H9 (cell line): ENCODE data around the gene TRIO. TPM values are rescaled to one million over a fixed set of nuclear protein-coding genes. Genes with fewer than 3 reads are reported as not detected.

ENCODE experiments used
- DNase-seq: peaks from one replicate; pipeline ENCODE4 v3.0.0-alpha.2; 2017
- H2AFZ ChIP-seq: one replicate; pipeline ENCODE4 v1.6.1; 2013; ENCODE audit warnings: mild to moderate bottlenecking, low read length, control low read depth, moderate library complexity
- H2AK5ac ChIP-seq: 2 replicates; pipeline ENCODE4 v1.6.1; 2013; ENCODE audit warnings: low read length, control low read depth, mixed read lengths; ENCODE audit not compliant: insufficient read length
- H2BK120ac ChIP-seq: one replicate; pipeline ENCODE4 v1.6.1; 2013; ENCODE audit warnings: low read depth, mild to moderate bottlenecking, low read length, control low read depth, inconsistent platforms; ENCODE audit not compliant: poor library complexity, severe bottlenecking
- H2BK12ac ChIP-seq: 2 replicates; pipeline ENCODE4 v1.6.1; 2013; ENCODE audit warnings: low read length, control low read depth, mixed read lengths, low read depth; ENCODE audit not compliant: insufficient read length
- H2BK15ac ChIP-seq: 2 replicates; pipeline ENCODE4 v1.6.1; 2013; ENCODE audit warnings: low read depth, low read length, control low read depth
- H2BK20ac ChIP-seq: one replicate; pipeline ENCODE4 v1.6.1; 2013; ENCODE audit warnings: low read depth, mild to moderate bottlenecking, low read length, control low read depth, inconsistent platforms; ENCODE audit not compliant: poor library complexity, severe bottlenecking
- H2BK5ac ChIP-seq: 2 replicates; pipeline ENCODE4 v1.6.1; 2013; ENCODE audit warnings: low read length, control low read depth, mixed read lengths; ENCODE audit not compliant: insufficient read length
- H3K14ac ChIP-seq: 2 replicates; pipeline ENCODE4 v1.6.1; 2013; ENCODE audit warnings: low read length, control low read depth; ENCODE audit not compliant: insufficient read depth
- H3K18ac ChIP-seq: 2 replicates; pipeline ENCODE4 v1.6.1; 2013; ENCODE audit warnings: low read depth, mild to moderate bottlenecking, mixed read lengths, low read length, control low read depth; ENCODE audit not compliant: insufficient read length
- H3K23ac ChIP-seq: 2 replicates; pipeline ENCODE4 v1.6.1; 2013; ENCODE audit warnings: low read length, control low read depth, mixed read lengths, low read depth; ENCODE audit not compliant: insufficient read length
- H3K23me2 ChIP-seq: 2 replicates; pipeline ENCODE4 v1.6.1; 2013; ENCODE audit warnings: low read depth, mild to moderate bottlenecking, mixed read lengths, low read length, control low read depth; ENCODE audit not compliant: insufficient read length, poor library complexity, severe bottlenecking
- H3K27ac ChIP-seq: 2 replicates; pipeline ENCODE4 v1.5.1; 2013; ENCODE audit warnings: low read length, control low read depth, mixed read lengths, low read depth; ENCODE audit not compliant: insufficient read length
- H3K27me3 ChIP-seq: 2 replicates; pipeline ENCODE4 v1.6.1; 2013; ENCODE audit warnings: low read length, control low read depth, inconsistent platforms; ENCODE audit not compliant: insufficient read depth
- H3K4ac ChIP-seq: 2 replicates; pipeline ENCODE4 v1.6.1; 2013; ENCODE audit warnings: low read depth, mild to moderate bottlenecking, control low read depth, inconsistent platforms, low read length, moderate library complexity
- H3K4me1 ChIP-seq: 2 replicates; pipeline ENCODE4 v1.6.1; 2013; ENCODE audit warnings: low read length, control low read depth, inconsistent platforms; ENCODE audit not compliant: insufficient read depth
- H3K4me2 ChIP-seq: 2 replicates; pipeline ENCODE4 v1.6.1; 2013; ENCODE audit warnings: low read length, control low read depth, mixed read lengths; ENCODE audit not compliant: insufficient read length, insufficient read depth
- H3K56ac ChIP-seq: 2 replicates; pipeline ENCODE4 v1.6.1; 2013; ENCODE audit warnings: low read depth, mild to moderate bottlenecking, mixed read lengths, low read length, control low read depth; ENCODE audit not compliant: insufficient read length
- H3K79me1 ChIP-seq: 2 replicates; pipeline ENCODE4 v1.6.1; 2013; ENCODE audit warnings: low read depth, mild to moderate bottlenecking, moderate library complexity, low read length, control low read depth, inconsistent platforms; ENCODE audit not compliant: insufficient read depth, poor library complexity, severe bottlenecking
- H3K79me2 ChIP-seq: 2 replicates; pipeline ENCODE4 v1.6.1; 2013; ENCODE audit warnings: low read length, control low read depth, inconsistent platforms; ENCODE audit not compliant: insufficient read depth
- H3K9ac ChIP-seq: 2 replicates; pipeline ENCODE4 v1.6.1; 2013; ENCODE audit warnings: low read length, control low read depth, mixed read lengths; ENCODE audit not compliant: insufficient read length; ENCODE audit errors: extremely low read depth
- H3K9me3 ChIP-seq: one replicate; pipeline ENCODE4 v1.6.1; 2013; ENCODE audit warnings: low read depth, low read length, inconsistent platforms; ENCODE audit not compliant: control insufficient read depth
- H3T11ph ChIP-seq: one replicate; pipeline ENCODE4 v1.6.1; 2013; ENCODE audit warnings: mild to moderate bottlenecking, low read length, control low read depth, inconsistent platforms
- H4K20me1 ChIP-seq: one replicate; pipeline ENCODE4 v1.6.1; 2013; ENCODE audit not compliant: control insufficient read depth, insufficient read length, insufficient read depth
- H4K5ac ChIP-seq: 2 replicates; pipeline ENCODE4 v1.6.1; 2013; ENCODE audit warnings: low read depth, mild to moderate bottlenecking, mixed read lengths, low read length, control low read depth; ENCODE audit not compliant: insufficient read length
- H4K8ac ChIP-seq: replicated peaks from 2 replicates; pipeline ENCODE4 v1.6.1; 2013; ENCODE audit warnings: low read length, control low read depth, mixed read lengths, low read depth; ENCODE audit not compliant: insufficient read length
- H4K91ac ChIP-seq: 2 replicates; pipeline ENCODE4 v1.6.1; 2013; ENCODE audit warnings: low read depth, mild to moderate bottlenecking, moderate library complexity, mixed read lengths, low read length, control low read depth; ENCODE audit not compliant: insufficient read length
- H3K27ac Mint-ChIP-seq, 3 experiments: 2 replicates in 2 of 3; 3 replicates in 1 of 3; pipeline ENCODE4 v1.8.0; 2020 to 2021; ENCODE audit warnings: mixed read lengths in 3 of 3, mild to moderate bottlenecking in 1 of 3, moderate library complexity in 1 of 3
- H3K27me3 Mint-ChIP-seq: 2 replicates; pipeline ENCODE4 v1.8.0; 2021; ENCODE audit warnings: low read depth, mild to moderate bottlenecking, moderate library complexity, mixed read lengths
- H3K36me3 Mint-ChIP-seq, 3 experiments: 2 replicates in 2 of 3; 3 replicates in 1 of 3; pipeline ENCODE4 v1.8.0; 2020 to 2021; ENCODE audit warnings: low read depth in 3 of 3, mixed read lengths in 3 of 3; ENCODE audit not compliant: insufficient read depth in 1 of 3
- H3K4me1 Mint-ChIP-seq, 2 experiments: 2 replicates each; pipeline ENCODE4 v1.8.0; 2020; ENCODE audit warnings: mixed read lengths in 2 of 2
- H3K4me3 Mint-ChIP-seq, 2 experiments: 2 replicates in 1 of 2; 3 replicates in 1 of 2; pipeline ENCODE4 v1.8.0; 2020 to 2021; ENCODE audit warnings: mild to moderate bottlenecking in 2 of 2, mixed read lengths in 2 of 2, moderate library complexity in 1 of 2
- H3K9me3 Mint-ChIP-seq, 2 experiments: 2 replicates in 1 of 2; 3 replicates in 1 of 2; pipeline ENCODE4 v1.8.0; 2020; ENCODE audit warnings: mild to moderate bottlenecking in 2 of 2, mixed read lengths in 2 of 2, moderate library complexity in 1 of 2
- CTCF ChIP-seq: fragments of 200-600 bp; sonication (generic); conservative IDR thresholded peaks from 3 replicates; pipeline ENCODE4 v1.8.0; 2021; ENCODE audit warnings: antibody characterized with exemption, mild to moderate bottlenecking
- WGBS: extraction: QIAGEN DNeasy Blood & Tissue Kit; methylation state at CpG from one replicate; pipeline ENCODE4 v1.1.7; 2013; ENCODE audit warnings: missing lambda C conversion rate, low lambda C conversion rate, mixed read lengths; ENCODE audit not compliant: insufficient read length; ENCODE audit errors: extremely low coverage; 5-methylcytosine and 5-hydroxymethylcytosine counted together
- total RNA-seq: library from RNA; stranded (reverse); gene quantifications from 2 replicates; pipeline ENCODE4 v1.2.1, GENCODE V29; 2021

TRIO gene
- total RNA-seq, 1 experiment from 2014 or later = 87.8 TPM

- no peaks in the 10 kb centered on the region for H3K9me3 Mint-ChIP-seq
- Histone ChIP-seq H3K4ac (no peak overlapping the region), H3K23ac (no peak overlapping the region), H3K18ac (no peak overlapping the region), H3K14ac (no peak overlapping the region), H4K8ac (no peak overlapping the region), H2BK20ac (no peak overlapping the region), H3K9me3 (no peaks in the 10 kb centered on the region), H3K4me1 (peaks cover 24% of the 10 kb centered on the region), H4K5ac (no peak overlapping the region), H4K20me1 (no peaks in the 10 kb centered on the region), H3K4me2 (no peak overlapping the region), H2AK5ac (no peak overlapping the region), H3K56ac (no peak overlapping the region), H2AFZ (no peak overlapping the region), H3K9ac (no peak overlapping the region), H2BK15ac (no peak overlapping the region), H3K79me1 (peaks cover 8% of the 10 kb centered on the region), H2BK120ac (no peak overlapping the region), H3K27me3 (no peaks in the 10 kb centered on the region), H3K79me2 (peaks cover 38% of the 10 kb centered on the region; the same call in 1 of the 2 replicates), H3K27ac (no peak overlapping the region), H2BK5ac (no peak overlapping the region), H3K23me2 (no peaks in the 10 kb centered on the region), H4K91ac (no peak overlapping the region), H2BK12ac (no peak overlapping the region), H3T11ph (no peak overlapping the region)
- H3K27me3 Mint-ChIP-seq = no peaks in the 10 kb centered on the region
- peak; percentile 80 for DNase-seq
- H3K36me3 Mint-ChIP-seq = peaks cover 0 to 4% (median 0%) of the 10 kb centered on the region in 3 experiments; a peak in 2 of 7 replicates
- peaks cover 91 to 93% of the 10 kb centered on the region in 2 experiments for H3K4me1 Mint-ChIP-seq
- H3K4me3 Mint-ChIP-seq = no peak overlapping the region
- H3K27ac Mint-ChIP-seq = no peak overlapping the region
- no peak for TF ChIP-seq CTCF
- WGBS = no CpG with 5 or more reads among the region's 7 CpGs
Measured at GRCh38 chr5:14216902-14217301, 73.8 kb downstream of the TRIO start.
